Epithelial cell of esophagus (primary cell): ENCODE results near the gene SPAG17.

Source experiments
- DNase-seq: peaks from one replicate; pipeline ENCODE4 v3.0.0; 2010; ENCODE audit warnings: low read depth
- H3K4me3 ChIP-seq: 2 replicates; pipeline ENCODE4 v1.5.1; 2011; ENCODE audit warnings: mild to moderate bottlenecking, low read length, control low read depth
- TF ChIP-seq, protein P1 (sequence below): IDR thresholded peaks from 2 replicates; pipeline ENCODE4 v1.5.1; 2011; ENCODE audit warnings: low read depth, mild to moderate bottlenecking, low read length, control low read depth, inconsistent platforms; ENCODE audit not compliant: insufficient read depth; ENCODE audit errors: missing control alignments

Gene SPAG17

DNA sequence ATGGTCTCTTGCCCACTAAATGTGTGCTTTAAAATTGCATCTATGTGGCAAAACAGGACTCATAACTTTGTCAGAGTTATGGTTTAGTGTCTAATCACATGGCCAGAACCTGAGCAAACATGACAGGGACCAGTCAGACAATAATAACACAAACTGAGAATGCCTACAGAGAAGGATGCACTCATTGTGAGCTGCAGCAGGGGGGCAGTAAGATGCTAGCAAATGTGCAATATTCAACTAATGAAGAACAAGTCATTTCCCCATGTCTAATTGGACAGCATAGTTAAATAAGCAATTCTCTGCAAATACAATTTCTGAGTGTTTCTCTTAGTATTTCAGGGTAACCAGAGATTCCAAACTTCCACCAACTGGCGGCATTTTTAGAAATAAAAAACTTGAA lies 30.8 kb downstream of the SPAG17 start:
- TF ChIP-seq, protein P1, sequence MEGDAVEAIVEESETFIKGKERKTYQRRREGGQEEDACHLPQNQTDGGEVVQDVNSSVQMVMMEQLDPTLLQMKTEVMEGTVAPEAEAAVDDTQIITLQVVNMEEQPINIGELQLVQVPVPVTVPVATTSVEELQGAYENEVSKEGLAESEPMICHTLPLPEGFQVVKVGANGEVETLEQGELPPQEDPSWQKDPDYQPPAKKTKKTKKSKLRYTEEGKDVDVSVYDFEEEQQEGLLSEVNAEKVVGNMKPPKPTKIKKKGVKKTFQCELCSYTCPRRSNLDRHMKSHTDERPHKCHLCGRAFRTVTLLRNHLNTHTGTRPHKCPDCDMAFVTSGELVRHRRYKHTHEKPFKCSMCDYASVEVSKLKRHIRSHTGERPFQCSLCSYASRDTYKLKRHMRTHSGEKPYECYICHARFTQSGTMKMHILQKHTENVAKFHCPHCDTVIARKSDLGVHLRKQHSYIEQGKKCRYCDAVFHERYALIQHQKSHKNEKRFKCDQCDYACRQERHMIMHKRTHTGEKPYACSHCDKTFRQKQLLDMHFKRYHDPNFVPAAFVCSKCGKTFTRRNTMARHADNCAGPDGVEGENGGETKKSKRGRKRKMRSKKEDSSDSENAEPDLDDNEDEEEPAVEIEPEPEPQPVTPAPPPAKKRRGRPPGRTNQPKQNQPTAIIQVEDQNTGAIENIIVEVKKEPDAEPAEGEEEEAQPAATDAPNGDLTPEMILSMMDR = peak; percentile 83
- no peak overlapping the region for H3K4me3 ChIP-seq
- DNase-seq = peak; percentile 70

DNA sequence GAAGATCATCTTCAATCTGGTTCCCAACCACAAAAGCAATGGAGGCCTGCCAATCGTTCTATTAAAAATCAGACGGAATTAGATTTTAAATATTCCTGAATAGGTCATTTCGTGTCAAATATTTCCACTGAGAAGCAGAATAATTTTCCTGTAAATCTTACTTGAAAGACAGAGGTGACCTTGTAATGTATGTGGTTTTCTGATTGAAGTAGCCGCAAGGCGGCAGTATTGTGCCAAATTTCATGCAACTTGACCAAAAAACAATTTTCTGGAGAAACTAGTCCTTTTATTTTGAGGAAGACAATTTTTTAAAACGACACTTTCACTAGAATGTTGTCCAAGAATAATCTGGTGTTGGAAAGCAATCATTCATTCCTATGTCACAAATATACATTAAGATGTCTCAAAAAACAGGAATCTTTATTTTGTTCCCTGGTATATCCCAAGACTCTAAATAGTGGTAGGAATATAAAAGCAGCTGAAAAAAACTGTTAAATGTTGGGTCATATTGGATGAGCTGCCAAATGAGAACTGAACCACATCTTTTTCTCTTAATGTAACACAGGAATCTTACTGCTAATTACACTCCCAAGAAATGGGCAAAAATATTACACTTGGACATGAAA lies 33.6 kb downstream of the SPAG17 start:
- H3K4me3 ChIP-seq = no peak overlapping the region
- DNase-seq = peak; percentile 67
- TF ChIP-seq, protein P1 = peak; percentile 78

DNA sequence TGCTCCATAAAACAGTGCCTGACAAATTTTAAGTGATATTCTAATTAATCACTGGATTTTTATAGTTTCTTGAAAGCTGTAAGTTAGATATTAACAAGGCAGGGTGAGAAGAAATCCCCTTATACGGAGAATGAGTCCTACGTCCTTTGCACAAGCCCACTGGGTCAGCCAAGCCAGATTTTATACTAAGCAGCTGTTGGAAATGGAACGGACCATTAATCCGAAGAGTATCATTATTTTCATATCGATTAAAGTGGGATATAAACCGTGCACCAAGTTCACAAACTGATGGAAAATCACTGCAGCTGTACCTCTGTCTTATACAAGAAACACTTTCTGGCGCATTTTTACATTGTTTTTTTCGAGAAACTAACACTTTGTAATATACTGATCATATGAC lies 35.2 kb downstream of the SPAG17 start:
- no peak overlapping the region for H3K4me3 ChIP-seq
- TF ChIP-seq, protein P1 = no peak
- no peak for DNase-seq

DNA sequence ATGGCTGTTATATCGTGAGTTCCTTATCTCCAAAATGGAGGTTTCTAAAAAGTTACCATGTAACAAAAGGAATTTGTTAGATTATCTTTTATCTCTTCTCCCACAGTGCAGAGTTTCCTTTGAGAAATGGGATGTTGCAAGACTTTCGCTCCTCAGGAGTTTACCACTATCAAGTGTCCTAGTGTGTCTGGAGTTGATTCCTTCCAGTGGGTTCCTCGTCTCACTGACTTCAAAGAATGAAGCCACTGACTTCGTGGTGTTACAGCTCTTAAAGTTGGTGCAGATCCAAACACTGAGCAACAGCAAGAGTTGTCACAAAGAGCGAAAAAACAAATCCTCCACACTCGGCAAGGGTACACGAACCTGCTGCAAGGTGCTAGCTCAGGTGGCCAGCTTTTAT lies 37.0 kb downstream of the SPAG17 start:
- H3K4me3 ChIP-seq = no peak overlapping the region
- no peak for DNase-seq
- TF ChIP-seq, protein P1 = no peak

DNA sequence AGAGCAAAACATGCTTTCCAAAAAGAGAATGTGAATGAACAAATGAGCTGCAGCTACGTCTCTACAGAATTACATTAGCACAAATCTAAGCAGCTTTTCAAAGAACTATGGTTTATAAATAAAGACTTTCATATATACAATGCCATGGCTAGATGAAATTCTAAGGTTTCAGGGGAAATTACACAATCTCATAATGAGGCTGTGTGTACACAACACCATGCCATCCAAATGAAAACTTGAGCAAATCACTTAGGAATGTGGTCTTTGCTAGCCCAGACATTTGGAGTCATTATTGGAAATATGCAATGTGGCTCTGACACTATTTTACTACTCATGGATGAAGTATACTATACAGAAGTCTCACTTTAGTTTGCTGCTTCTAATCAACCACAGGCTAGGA lies 37.5 kb downstream of the SPAG17 start:
- TF ChIP-seq, protein P1 = no peak
- H3K4me3 ChIP-seq = no peak overlapping the region
- DNase-seq = peak; percentile 92

DNA sequence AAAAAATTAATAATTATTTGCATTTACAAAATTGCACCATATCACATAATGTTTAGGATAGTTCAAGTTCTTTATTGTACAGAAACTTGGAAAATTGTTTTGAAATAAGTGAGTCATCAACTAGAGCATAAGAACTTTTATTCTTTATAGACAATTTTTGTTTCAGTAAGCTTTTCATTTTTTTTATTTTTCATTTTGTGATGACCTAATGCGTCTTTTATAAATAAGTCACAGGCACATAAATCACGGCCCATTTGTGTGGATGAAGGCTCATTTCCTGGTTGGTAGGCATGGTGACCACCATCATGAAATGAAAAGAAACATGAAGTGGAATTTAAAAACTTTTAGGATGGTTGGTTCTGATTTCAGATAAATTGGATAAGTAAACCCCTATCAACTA lies 39.3 kb downstream of the SPAG17 start:
- no peak overlapping the region for H3K4me3 ChIP-seq
- TF ChIP-seq, protein P1 = no peak
- DNase-seq = no peak

DNA sequence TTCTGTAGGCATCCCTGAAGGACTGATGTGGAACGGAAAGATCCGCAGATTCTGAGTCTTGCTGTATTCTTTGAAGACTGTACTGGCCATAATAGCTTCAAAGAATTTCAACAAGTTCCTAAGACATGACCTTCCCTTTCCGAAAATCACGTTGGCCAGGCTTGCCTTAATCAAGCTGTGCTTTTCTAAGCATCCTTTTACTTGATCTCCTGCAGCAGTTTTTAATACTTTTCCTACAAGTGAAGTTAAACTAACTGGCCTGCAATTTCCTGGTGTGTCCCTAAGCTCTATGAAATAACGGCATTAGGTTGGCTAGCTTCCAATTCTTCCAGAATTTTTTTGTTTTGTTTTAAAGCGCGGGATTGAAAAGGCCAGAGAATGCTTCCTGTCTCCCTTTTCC lies 40.3 kb downstream of the SPAG17 start:
- no peak overlapping the region for H3K4me3 ChIP-seq
- TF ChIP-seq, protein P1 = no peak
- no peak for DNase-seq
